Measurements from ENCODE around the gene STXBP6.
A peak's percentile ranks its signal among the peaks of the same experiment; 100 is the strongest.

Gene STXBP6

DNA sequence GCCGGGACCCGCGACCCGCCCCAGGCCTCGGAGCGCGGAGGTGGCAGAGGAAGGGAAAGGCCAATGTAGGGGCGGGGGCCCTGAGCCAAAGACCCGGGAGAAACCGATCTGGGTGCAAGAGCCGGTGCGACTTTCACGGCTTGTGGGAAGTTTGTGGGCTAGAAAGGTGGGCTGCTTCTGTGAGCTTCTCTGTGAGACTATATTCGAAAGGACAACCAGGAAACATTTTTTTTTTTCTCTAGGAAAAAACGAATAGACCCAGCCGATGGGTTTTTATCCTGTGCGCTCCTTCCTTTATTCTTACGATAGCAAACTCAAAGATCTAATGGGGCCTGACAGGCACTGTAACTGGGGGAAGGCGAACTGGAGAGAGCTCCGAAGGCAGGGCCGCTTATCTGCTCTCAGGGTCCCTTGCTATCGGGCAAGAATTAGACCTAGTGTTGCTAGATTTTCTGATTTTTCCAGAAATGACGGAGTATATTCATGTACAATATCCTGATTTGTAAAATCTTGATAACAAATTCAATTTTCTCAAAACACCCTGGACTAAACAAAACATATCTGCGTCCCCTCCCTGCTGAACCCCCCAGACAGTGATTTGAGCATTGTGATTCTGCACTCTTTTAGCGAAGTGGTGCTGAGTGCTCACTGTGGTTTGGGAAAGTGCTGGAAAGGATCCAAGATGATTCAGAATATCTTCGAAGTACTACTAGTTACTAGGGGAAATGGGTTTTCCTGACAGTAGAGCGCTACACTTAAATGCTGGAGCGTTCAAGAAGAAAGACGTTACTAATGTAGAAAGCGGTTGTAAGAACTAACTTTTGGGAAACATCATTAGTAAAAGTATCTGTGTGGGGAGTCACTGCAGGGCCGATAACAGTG lies 563 bp upstream of the STXBP6 start:
- no peak for DNase-seq

DNA sequence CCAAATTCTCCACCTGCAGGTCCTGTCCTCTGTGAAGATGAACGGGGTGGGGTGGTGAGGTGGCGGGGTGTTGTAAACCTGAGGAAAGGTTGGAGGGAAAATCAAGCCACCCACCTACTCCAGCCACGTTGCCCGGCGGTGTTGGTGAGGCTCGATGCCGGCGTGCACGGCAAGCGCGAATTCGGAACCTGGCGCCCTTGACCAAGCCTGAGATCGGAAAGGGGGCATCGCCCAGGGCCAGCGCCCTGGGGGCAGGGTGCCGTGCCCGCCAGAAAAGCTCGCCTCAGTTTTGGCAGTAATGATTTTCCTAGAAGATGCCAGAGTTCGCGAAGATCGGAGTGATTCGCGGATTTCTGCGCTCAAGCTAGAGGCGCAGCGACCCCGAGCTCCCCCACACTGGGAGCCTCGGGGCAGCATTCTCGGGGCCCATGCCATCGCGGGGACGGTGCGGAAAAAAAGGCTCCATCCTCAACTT lies 817 bp downstream of the STXBP6 start:
- DNase-seq = no peak

GRCh38 chr14:25048170-25049016 lies 1.6 kb downstream of the STXBP6 start:
- DNase-seq = no peak

- DNase-seq = no peak
Observed at GRCh38 chr14:25046301-25046943, 3.5 kb downstream of the STXBP6 start.

DNA sequence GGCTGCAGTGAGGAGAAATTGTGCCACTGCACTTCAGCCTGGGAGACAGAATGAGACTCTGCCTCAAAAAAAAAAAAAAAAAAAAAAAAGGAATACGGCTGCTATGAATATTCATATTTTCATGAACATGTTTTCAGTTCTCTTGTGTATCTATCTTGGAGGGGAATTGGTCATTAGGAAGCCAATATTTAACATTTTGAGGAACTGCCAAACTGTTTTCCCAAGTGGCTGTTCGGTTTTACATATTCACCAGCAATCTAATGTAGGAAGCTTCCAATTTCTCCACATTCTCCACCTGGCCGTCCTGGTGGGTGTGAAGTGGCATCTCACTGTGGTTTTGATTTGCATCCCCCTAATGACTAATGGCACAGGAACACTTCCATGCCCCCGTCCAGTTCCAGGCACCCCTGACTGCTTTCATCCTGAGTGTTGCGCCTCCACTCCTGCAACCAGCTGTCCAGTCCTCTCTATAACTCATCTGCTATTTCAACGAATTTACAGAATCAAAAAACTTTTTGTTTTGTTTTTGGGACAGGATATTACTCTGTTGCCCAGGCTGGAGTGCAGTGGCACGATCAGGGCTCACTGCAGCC lies 5.7 kb downstream of the STXBP6 start:
- no peak for DNase-seq

GRCh38 chr14:25042362-25043299 lies 7.3 kb downstream of the STXBP6 start:
- no peak for DNase-seq

DNA sequence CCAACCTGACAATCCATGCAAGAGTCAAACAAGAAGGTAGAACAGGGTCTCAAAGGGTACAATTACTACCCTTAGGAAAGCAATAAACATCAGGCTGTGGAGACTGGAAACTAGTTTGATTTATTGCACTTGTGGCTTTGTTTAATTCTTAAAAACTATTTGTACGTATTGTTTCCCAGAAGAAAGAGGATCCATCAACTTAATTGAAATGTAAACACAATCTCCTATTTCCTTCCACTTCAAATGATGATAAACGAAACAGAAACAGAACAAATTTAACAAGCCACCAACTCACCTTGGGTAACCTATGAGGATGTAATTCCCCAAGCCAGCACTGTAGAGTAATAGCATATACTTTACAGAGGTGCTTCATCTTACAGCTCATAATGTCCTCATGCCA lies 8.0 kb downstream of the STXBP6 start:
- DNase-seq = peak; percentile 68

DNA sequence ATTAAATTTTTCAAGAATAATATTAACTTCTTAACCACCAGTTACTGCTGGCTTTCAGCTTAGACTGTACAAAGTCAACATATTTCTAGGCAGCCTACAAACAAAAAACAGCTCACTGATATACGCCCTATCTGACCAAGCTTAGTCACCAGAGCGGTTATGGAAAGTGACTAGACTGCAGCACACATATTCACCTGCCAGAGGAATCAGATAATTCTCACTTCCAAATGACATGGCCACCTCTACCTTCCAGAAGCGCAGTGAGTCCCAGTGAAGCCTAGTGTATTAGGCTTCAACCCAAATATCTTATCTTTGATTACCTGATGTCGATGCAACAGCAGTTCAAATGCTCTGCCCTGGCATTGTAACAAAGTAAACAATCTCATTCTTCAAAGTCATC lies 8.5 kb downstream of the STXBP6 start:
- no peak for DNase-seq

- no peak for DNase-seq
Observed at GRCh38 chr14:25039933-25040332, 10.0 kb downstream of the STXBP6 start.

DNA sequence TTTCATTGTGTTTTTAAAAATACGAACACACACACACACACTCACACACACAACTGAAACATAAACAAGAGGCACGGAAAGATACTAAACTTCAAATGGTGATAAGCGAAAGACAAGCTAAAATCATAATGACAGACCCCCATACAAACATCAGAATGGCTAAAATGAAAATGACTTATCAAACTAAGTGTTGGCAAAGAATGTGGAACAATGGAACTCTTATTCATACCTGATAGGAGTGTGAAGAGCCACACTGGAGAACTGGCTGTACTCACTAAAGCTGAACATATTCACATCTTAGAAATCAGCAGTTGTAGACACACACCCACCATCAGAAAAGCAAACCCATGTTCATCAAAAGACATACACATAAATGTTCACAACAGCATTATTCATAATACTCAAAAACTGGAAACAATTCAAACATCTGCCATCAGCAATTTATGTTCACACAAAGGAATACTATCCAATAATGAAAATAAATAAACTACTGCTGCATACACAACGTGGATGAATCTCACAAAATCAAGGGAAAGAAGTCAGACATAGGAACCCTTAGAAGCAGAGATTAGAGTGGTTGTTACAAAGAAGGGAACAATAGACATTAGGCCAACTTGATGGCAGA lies 11.8 kb downstream of the STXBP6 start:
- no peak for DNase-seq

GRCh38 chr14:25037032-25037431 lies 12.9 kb downstream of the STXBP6 start:
- no peak for DNase-seq

DNA sequence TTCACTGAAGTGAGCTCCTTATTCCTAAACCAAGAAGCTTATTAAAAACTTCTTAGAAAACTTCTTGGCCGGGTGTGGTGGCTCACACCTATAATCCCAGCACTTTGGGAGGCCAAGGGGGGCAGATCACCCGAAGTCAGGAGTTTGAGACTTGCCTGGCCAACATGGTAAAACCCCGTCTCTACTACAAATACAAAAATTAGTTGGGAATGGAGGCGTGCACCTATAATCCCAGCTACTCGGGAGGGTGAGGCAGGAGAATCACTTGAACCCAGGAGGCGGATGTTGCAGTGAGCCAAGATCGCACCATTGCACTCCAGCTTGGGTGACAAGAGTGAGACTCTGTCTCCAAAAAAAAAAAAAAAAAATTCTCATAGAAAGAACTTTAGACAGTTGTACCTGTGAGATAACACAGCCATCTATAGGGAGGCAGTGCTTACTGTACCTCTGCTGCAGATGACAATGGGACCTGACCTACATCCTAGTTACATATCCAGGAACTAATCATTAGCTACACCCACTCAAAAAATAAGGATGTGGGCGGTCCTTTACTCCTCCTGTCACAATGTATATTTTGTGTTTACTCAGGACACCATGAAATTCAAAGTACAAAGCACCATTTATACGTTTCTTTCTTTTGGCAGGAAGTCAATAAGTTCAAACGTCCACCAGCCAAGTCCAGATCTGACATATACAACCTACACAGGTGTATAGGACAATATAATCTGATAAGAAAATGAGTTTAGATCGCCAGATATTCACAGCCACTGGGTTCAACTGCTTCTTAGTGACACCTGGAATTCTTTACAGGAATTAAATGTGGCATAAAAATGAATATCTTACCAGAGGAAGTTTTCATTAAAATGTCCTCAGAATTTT lies 14.9 kb downstream of the STXBP6 start:
- no peak for DNase-seq

DNA sequence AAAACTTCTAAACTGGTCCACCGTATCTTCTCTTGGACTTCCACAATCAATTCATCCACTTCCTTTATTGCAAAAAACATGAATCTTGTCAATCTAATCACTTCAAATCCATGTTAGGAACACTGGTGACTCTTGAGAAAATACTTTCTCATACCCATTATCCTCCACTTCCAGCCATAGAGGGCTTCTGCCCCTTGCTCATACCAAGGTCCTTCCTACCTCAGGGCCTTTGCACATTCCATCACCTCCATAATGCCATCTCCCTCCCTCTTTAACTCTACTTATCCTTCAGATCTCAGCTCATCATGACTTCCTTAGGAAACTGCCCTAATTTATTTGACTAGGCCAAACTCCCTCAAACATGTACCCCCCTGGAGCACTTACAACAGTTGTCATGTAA lies 16.6 kb downstream of the STXBP6 start:
- DNase-seq = no peak

- DNase-seq = no peak
Observed at GRCh38 chr14:25032092-25032784, 17.7 kb downstream of the STXBP6 start.

DNA sequence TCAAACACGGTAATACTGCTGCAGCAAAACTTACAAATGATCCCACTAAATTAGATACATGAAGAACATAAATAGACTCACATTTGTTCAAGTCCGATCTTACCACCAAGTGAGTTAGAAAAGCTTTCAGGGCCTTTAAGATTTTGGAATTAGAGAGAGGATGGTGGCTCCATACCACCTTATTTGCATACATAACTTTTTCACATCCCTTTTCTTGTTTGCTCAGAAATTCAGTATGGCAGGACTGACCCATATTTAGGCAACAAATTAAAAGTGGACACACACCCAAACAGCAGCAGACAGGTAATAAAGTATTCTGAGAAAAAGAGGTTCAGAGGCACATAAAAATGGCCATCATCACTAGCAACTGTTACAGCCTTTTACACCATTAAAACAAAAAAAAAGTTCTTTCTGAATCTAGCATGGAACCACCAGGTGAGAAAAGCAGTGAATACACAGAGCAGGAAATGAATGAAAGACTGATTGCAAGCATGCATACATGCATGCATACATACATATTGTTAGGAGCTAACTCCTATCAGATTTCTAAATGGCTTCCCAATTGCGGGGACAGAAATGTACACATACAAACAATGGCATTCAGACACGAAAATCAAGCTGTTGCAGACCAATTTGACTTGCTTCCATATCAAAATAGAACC lies 23.3 kb downstream of the STXBP6 start:
- DNase-seq = no peak

DNA sequence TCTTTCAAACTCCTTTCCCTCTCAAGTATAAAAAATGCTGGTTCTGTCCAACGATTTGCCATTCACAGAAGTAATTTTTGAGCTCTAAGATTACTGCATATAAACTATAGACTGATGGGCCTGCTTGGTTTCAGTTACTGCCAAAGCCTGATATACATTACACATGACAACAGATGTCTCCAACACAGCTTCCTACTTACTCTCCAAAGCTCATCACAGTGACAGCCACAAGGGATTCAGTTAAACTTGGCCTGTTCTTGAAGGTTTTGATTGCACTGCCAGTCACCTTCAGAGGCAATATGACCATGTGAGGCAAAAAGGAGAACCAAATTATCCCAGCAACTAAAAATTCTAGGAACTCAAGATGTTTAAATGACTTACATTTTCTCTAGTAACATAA lies 30.1 kb downstream of the STXBP6 start:
- DNase-seq = no peak

DNA sequence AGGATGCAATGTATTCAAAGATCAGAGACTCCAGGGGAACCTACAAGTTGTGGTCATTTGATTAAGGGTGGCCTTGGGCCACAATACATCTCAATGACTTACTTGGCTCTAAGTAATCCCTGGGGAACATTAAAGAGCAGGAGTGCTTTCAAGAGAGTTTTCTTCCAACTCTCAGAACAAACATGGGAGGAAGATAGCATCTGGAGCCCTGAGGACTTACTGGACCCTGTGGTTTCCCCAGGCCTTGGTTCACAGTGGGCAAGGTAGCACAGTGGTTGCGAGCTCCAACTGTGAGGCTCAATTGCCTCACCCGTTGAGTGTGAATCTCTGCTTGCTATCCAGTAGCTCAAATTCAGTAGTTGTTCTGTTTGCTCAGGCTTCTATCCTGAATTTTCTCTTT lies 32.4 kb downstream of the STXBP6 start:
- no peak for DNase-seq

- no peak for DNase-seq
Observed at GRCh38 chr14:25015761-25016160, 34.2 kb downstream of the STXBP6 start.

- no peak for DNase-seq
Observed at GRCh38 chr14:25014440-25014839, 35.5 kb downstream of the STXBP6 start.

Data from NCI-H187 treated with DMSO at 0.1 percent for 48 hours (cell line).